Upper lobe of left lung (tissue), 4 donors: Measurements from ENCODE around the gene RAB8B.

Experiments
- CTCF ChIP-seq, 6 experiments: fragments of 450-650 bp in 4 of 6; fragments of 200-600 bp in 2 of 6; sonication (generic) in 2 of 6; IDR thresholded peaks; one replicate each; pipeline ENCODE4 v1.5.1; 2016 to 2019; ENCODE audit warnings: antibody characterized with exemption in 6 of 6
- POLR2AphosphoS5 ChIP-seq, 2 donors: sonication (generic); formaldehyde crosslinking; IDR thresholded peaks; one replicate each; pipeline ENCODE4 v1.5.1; 2017; ENCODE audit warnings: antibody characterized with exemption in 2 of 2

- TF ChIP-seq CTCF (IDR thresholded peaks at IDR 0.05) (peak in 3 of 6 experiments; percentile 4 to 24 (median 12)), POLR2AphosphoS5 (IDR thresholded peaks at IDR 0.05) (peak; percentile 77 to 97)
Measured at GRCh38 chr15:63188926-63189871, at the start of gene RAB8B.
